HG03196 (cell line): ENCODE results near the gene ADAMTS14.
"Not testable (repeated sequence)": the region's sequence is repeated elsewhere in the genome, so short reads cannot be mapped to it uniquely, and the experiment has no call there.

Source experiments
- ATAC-seq: cut with Tn5 transposase; IDR thresholded peaks from one replicate; pipeline ENCODE4 v1.9.1; 2021; ENCODE audit not compliant: unreplicated experiment

Gene ADAMTS14

DNA sequence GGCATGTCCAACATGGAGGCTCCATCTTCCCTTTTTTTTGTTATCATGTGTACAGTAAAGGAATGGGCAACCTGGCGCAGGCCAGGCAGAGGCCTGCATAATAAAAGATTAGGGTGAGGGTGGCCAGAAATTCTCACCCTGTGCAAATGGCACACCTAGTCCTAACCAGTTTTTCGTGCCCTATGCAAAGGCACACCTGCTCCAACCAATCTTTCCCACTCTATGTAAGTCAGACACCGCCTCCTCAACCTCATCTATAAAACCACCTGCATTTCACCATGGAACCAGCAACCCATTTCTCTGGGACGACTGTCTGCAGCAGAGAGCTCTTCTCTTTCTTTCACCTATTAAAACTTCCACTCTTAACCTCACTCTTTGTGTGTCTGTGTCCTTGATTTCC, 96.8 kb downstream of the ADAMTS14 start:
- no peak for ATAC-seq

DNA sequence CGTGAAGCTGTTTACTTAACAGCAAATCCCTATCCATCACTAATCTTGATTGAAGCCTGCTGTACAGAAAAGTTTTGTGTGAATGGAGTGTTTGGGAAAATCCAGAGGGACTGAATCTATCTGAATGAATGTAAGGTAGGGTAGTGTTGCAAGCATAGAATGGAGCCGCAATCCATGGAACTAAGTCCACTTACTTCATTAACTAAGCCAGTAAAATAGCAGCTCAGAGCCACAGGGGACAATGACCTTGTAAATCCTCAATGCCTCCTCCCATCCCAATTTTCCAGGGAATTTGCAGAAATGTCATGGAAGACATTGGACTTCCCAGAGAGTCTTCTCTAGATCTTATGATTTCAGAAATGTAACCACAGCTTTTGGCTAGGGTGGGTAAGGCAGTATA, 97.7 kb downstream of the ADAMTS14 start:
- no peak for ATAC-seq

DNA sequence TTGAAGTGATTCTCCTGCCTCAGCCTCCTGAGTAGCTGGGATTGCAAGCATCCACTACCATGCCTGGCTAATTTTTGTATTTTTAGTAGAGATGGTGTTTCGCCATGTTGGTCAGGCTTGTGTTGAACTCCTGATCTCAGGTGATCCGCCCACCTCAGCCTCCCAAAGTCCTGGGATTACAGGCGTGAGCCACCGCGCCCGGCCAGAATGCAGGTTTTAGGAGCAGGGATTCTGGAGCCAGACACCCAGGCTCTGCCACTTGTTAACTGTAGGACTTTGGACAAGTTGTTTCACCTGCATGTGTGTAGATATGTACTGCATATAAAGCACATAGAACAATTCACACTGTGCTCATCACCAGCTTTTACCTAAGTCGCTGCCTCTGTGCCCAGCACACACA, 98.2 kb downstream of the ADAMTS14 start:
- ATAC-seq = not testable (repeated sequence)

DNA sequence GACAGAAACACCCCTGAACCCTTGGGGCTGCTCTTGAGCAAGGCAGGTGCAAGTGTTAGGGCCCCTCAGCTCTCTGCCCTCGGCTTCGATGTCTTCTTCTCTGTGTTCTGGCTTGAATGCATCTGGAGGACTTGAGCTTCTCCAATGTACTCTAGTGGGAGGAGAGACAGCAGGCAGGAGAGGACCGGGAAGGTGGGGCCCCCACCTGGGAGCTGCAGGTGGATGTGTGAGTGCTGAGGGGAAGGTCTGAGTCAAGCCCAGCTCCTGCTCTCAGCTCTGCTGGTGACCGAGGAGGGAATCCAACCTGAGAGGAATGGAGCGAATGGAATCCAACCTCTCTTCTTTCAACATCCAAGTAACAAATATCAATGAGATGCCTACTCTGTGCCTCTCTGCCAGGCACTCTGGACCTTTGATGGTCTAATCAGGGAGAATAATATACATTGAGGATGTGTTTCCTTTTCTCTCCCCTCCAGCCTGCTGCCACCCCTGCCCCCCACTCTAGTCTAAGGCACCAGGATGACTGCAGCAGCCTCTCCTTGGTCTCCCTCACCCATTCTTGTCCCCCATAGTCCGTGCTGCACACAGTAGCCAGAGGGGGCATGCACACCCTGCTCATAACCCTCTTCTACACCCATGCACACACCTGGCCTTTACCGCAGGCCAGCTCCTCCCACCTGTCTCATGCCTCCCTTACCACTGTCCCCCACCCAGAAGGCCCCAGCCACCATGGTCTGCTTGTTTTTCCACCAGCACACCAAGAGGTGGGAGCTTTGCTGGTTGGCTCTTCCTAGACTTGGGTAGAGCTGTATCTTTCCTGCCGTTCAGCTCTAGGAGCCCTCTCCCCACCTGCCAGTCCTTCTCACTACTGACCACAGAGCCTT, 99.2 kb downstream of the ADAMTS14 start:
- ATAC-seq = no peak

GRCh38 chr10:70772627-70773026, 100.3 kb downstream of the ADAMTS14 start:
- no peak for ATAC-seq

DNA sequence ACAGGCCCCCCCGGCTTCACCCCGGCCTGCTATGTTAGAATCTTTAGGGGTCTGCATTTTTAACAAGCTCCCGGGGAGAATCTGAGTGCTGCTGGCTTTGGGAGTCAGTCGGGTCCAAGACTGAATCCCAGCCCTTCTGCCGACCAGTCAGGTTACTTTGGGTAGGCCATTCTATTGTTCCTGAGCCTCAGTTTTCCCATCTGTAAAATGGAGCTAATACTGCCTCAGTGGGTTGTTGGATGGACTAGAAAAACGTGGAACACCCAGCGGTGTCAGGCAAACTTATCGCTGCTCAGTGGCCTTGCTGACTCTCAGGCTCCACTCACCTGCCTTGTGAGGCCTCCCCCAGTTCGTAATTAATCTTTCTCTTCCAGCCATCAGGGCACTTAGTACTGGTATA, 101.2 kb downstream of the ADAMTS14 start:
- no peak for ATAC-seq

DNA sequence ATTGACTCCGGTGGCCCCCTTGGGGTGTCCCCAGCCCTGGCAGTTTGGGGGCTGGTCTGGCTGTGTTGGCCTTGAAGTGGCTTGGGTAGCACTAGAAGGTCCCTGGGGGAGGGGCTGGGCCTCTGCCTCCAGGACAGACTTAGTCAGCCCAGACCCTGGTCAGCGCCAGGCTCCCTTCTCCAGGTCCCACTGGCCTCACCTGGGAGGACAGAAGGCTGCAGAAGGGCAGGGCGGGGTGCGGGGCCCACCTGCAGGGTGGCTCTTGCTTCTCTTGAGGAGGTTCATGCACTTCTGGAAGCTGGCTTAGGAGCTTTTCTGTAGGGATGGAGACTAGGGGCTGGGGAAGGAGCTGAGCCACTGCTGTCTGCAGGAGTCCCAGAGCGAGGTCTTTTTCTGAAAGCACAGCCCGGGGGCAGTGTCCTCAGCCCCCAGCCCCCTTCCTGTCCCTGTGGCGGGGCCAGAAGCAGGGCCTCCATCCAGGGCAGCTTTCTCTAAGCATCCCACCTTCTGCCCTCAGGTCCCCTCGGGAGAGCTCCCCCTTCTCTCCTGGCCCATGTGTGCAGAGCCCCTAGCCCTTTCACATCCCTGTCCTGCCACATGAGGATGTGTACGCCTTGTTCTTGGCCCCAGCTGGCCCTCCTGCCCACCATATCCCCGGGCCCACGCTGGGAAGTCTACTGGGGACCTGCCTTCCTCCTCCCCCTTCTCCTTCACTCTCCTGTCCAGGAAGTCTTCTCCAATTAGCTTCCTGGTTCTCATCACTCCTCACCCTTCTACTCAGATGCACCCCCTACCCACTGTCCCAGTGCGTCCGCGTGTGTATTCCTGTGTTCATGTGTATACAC, 101.9 kb downstream of the ADAMTS14 start:
- no peak for ATAC-seq

- no peak for ATAC-seq
Observed at GRCh38 chr10:70774810-70775678, 102.7 kb downstream of the ADAMTS14 start.

DNA sequence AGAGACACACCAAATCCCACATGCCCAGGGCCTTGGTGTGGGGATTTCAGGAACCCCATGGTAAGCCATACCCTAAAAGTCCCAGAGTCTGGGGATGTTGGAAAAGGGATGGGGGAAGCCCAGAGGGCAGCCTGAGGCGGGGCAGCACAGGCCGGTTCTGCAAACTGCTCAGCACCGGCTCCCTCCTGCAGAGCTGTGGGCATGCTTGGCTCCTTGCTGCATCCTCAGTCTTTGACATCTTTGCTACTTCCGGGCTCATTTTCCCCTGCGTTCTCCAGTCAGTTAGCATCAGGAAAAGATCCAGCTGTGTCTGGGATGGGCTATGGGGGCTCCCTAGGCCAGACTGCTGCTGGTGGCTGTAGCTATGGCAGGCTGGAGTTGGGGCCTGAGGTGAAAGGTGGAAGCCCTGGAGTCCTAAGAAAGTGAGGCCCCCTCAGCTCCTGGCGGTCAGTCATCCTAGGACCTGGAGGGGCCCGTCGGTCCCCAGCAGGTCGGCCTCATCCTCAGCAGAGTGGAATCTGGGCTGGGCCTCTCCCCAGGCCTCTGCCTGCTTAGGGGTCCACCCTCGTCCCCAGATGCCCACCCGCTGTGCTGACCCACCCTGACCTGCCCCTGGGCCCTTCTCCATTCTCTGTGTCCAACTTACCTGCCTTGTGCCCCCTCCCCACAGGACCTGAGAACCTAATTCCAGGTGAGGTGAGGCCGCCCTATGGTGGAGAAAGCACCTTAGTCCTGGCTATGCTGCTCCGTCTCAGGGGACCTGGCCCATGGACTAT, 103.6 kb downstream of the ADAMTS14 start:
- no peak for ATAC-seq

GRCh38 chr10:70776455-70777005, 104.2 kb downstream of the ADAMTS14 start:
- ATAC-seq = no peak

GRCh38 chr10:70777063-70777875, 105.0 kb downstream of the ADAMTS14 start:
- no peak for ATAC-seq

DNA sequence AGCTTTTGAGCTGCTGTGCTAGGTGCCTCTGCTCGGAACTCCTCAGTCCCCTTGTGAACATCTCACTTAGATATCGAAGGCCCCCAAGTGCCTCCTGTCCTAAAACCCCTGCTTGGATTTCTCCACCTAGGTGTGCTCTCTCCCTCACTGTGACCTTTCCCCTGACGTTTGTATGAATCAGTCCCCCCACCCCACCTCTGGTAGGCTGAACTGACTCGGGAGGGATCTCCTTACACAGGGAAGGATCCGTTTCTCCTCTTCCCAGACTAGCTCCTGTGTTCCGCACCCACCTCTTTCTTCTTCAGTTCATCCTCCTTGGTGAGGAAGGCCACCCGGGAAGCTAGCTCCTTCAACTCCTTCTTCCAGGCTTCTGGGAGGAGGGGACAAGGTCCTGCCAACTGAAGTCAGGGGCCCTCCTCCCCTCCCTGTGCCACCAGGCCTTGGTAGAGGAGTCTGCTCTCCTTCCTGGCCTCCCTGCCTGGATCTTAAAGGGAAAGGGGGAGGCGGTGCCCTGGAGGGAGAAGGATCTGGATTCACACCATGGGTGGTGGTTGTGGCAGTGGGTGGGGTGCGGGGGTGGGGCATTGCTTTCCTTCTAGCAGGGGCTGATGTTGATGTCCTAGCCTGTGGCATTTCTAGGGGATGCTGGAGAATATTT, 106.1 kb downstream of the ADAMTS14 start:
- ATAC-seq = no peak

DNA sequence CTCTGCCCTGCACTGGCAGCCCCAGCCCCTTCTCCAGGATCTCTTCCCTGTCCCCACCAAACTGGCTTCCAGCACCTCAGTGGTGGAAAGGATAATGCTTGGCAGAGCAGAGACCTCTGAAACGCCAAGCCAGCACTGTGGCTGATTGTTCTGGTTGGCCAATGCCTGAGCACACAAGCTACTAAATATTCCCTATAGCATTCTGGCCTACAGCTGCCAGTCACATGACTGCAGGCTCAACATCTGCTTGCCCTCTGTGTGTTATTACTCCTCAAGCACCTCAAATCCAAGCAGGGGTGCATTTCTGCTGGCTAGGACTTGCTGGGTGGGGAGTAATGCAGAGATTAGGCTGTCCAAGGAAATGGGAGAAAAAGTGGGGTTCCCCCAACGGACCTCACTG, 106.8 kb downstream of the ADAMTS14 start:
- ATAC-seq = no peak

GRCh38 chr10:70779511-70780369, 107.4 kb downstream of the ADAMTS14 start:
- no peak for ATAC-seq

DNA sequence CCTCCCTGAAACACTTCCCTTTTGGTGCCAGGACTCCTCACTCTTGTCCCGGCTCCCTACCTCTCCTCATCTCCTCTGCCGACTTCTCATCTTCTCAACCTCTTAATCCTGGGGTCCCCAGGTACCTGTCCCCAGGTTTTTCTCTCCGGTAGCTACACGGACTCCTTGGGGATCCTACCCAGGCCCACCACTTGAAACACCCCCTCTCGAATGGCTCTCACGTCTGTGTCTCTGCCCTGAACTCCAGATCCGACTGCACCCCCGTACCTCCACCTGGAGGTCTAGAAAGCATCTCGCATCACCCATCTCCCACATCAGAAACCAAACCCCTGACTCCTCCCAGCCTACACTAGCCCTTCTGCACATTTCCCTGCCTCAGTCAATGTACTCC, 108.1 kb downstream of the ADAMTS14 start:
- no peak for ATAC-seq

DNA sequence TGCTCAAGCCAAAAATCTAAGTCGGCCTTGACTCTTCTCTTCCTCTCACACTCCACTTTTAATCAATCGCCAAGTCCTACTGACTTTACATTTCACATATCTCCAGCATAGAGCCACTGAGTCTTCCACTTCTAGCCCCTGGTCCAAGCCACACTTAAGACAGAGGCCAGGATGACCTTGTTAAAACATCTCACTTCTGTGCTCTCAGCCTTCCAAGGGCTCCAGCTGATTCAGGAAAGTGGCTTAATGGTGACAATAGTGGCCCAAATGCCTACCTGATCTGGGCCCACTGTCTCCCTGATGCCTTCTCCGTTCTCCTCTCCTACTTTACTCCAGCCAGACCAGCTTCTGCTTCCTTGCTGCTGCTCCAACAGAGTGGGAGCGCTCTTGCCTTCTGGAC, 108.5 kb downstream of the ADAMTS14 start:
- no peak for ATAC-seq

- no peak for ATAC-seq
Observed at GRCh38 chr10:70781461-70782051, 109.2 kb downstream of the ADAMTS14 start.
